Fibroblast of skin of right quadriceps (primary cell): ENCODE data around the gene ANO3.
A peak's percentile ranks its signal among the peaks of the same experiment; 100 is the strongest.
"Not testable (repeated sequence)": the region's sequence is repeated elsewhere in the genome, so short reads cannot be mapped to it uniquely, and the experiment has no call there.

Experiments used
- DNase-seq: peaks from one replicate; pipeline ENCODE4 v3.0.0-alpha.2; 2013

Gene ANO3

GRCh38 chr11:26331911-26332571 lies at the start of gene ANO3:
ANO3 (plus strand) TSS chr11:26332130; CDS start chr11:26332276, 146 bp downstream.
- peak; percentile 83 for DNase-seq

GRCh38 chr11:26283852-26284408 lies 48.0 kb upstream of the ANO3 start:
- no peak for DNase-seq

GRCh38 chr11:26285608-26286007 lies 46.3 kb upstream of the ANO3 start:
- no peak for DNase-seq

GRCh38 chr11:26286472-26287066 lies 45.4 kb upstream of the ANO3 start:
- peak; percentile 32 for DNase-seq

GRCh38 chr11:26287067-26287518 lies 44.8 kb upstream of the ANO3 start:
- DNase-seq, result peak; percentile 34

- DNase-seq, result peak; percentile 73
Measured at GRCh38 chr11:26297189-26297975, 34.5 kb upstream of the ANO3 start.

GRCh38 chr11:26316372-26316771 lies 15.6 kb upstream of the ANO3 start:
- DNase-seq, result not testable (repeated sequence)

- DNase-seq, result peak; percentile 42
Measured at GRCh38 chr11:26319906-26320305, 12.0 kb upstream of the ANO3 start.

- no peak for DNase-seq
Measured at GRCh38 chr11:26321516-26321915, 10.4 kb upstream of the ANO3 start.

- no peak for DNase-seq
Measured at GRCh38 chr11:26322335-26323067, 9.4 kb upstream of the ANO3 start.

GRCh38 chr11:26323837-26324236 lies 8.1 kb upstream of the ANO3 start:
- no peak for DNase-seq

- no peak for DNase-seq
Measured at GRCh38 chr11:26324270-26324669, 7.7 kb upstream of the ANO3 start.

- DNase-seq, result no peak
Measured at GRCh38 chr11:26326793-26327400, 5.0 kb upstream of the ANO3 start.

- no peak for DNase-seq
Measured at GRCh38 chr11:26329206-26329605, 2.7 kb upstream of the ANO3 start.

GRCh38 chr11:26330262-26330661 lies 1.7 kb upstream of the ANO3 start:
- DNase-seq, result no peak

- no peak for DNase-seq
Measured at GRCh38 chr11:26332572-26332915, 614 bp downstream of the ANO3 start.

GRCh38 chr11:26333906-26334305 lies 2.0 kb downstream of the ANO3 start:
- DNase-seq, result no peak

- DNase-seq, result peak; percentile 34
Measured at GRCh38 chr11:26335903-26336302, 4.0 kb downstream of the ANO3 start.

GRCh38 chr11:26344647-26345046 lies 12.7 kb downstream of the ANO3 start:
- peak; percentile 14 for DNase-seq

GRCh38 chr11:26348776-26349175 lies 16.8 kb downstream of the ANO3 start:
- DNase-seq, result no peak

- DNase-seq, result no peak
Measured at GRCh38 chr11:26350002-26350401, 18.1 kb downstream of the ANO3 start.

- DNase-seq, result no peak
Measured at GRCh38 chr11:26353010-26353409, 21.1 kb downstream of the ANO3 start.

- no peak for DNase-seq
Measured at GRCh38 chr11:26359055-26359454, 27.1 kb downstream of the ANO3 start.
